NCI-H1048 (cell line): ENCODE results near the gene CAPZA2.

Source experiments
- DNase-seq: peaks from one replicate; lab custom pipeline; 2025; lab: John Stamatoyannopoulos, UW

Gene CAPZA2

DNA sequence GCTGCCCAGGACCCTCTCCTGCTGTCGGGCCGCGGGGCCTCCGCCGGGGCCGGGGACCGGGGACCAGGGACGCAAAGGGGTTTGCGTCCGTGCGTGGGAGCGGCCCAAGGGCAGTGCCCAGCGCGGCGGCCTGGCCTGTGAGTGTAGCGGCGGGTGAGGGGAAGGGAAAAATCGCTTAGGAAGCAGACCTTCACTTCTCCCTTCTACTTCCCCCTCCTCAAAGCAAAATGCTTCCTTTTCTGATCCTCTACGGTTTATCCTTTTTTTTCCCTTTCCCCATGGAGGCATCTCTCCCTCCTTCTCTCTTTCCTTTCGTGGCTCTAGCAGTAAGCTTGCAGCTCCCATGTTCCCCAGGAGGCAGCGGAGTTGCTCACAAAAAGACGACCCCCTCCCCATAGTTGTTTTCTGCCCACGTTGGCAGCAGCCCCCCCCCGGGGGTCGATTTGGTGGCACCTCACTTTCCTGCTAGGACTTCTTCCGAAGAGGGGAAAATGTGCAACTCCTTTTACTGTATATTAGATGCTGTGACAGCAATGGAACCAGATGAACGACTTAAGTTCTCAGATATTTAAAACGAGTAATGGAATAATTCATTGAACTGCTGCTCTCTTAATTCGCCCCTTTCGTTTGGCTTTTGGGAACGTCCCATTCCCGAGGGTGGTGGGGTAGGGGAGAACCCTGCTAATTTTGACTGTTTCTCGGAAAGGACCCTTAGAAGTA is 724 bp downstream of the CAPZA2 start:
- DNase-seq: no peak

DNA sequence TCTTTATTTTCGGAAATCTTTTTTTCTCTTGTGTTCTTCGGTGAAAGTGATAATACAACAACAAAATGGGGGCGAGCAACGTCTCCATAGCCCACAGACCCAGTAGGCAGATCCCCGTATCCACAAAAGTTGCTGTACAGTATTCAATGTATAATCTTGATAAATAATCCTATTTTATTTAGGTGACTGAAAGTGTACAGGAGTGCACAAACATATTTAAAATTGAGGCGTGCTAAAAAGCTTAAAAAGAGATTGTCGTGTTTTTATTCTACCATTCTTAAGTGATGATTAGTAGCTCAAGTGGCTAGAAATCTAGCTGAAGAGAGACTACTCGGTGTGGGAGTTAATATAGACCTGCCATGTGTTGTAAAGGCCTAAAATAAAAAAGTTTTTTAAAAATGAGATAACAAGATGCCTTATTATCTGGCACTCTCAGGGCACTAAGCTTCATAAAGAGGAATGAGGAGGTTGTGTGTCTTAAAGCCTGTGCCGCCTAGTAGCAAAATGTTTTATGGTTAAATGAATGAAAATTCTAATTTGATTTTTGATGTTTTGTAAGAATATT is 1.6 kb downstream of the CAPZA2 start:
- no peak for DNase-seq

DNA sequence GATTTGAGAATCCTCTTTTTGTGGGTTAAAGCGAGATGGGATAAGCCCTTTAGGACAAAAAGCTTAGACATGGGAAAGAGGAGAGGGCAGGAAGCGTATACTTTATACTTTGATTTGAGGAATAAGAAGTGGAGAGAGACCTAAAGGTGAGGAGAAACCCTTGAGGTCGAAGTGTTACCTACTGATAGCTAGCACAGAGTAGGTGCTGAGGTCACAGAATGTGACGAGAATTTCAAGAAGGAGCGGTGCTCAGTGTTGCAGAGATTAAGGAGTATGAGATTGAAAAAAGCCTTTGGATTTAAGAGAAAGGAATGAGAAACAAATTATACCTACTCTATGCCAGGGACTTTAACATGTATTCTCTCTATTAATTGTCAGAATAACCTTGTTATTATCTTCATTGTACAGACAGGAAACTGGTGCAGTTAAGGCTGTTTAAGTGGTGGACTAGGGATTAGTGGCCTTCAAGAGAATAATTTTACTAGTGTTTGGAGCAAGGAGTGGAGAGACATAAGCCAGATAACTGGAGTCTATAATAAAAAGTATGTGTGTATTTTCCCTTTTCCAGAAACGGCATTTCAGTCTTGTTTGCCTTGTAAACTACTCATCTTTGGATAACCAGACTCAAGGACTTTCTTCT is 8.8 kb downstream of the CAPZA2 start:
- DNase-seq: no peak

DNA sequence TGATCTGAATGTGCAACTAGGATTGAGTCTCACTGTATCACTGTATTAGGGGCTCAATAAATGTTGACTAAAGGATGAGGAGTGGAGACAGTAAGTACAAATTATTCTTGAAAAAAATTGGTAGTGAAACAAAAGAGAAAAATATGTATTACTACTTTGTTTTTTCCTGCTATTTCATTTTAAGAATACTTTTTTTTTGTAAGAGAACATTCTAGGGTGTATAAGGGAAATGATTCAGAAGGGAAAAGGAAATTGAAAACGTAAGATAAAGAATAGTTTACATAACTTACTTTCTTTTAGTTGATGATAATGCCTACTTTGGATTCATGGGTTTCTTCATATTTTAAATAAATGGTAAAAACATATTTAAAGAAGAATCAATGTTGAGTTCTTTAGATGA is 9.6 kb downstream of the CAPZA2 start:
- no peak for DNase-seq

DNA sequence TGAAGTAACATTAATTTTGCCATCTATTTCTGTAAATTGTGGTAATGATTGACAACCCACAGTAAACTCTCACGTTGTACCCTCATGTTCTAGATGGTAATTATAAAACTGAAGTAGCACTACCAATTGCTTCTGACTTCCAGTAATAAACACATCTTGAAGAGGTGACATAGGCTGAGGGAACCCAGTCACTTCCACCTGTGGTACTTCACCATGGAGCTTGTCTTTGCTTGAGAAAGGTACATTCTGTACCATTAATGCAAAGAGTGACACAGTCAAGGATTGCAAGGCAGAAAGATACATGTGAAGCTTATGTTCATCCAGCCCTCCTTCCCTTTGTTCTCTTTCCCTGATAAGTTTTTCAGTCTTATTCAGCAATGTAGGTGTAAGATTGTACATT is 11.2 kb downstream of the CAPZA2 start:
- no peak for DNase-seq

DNA sequence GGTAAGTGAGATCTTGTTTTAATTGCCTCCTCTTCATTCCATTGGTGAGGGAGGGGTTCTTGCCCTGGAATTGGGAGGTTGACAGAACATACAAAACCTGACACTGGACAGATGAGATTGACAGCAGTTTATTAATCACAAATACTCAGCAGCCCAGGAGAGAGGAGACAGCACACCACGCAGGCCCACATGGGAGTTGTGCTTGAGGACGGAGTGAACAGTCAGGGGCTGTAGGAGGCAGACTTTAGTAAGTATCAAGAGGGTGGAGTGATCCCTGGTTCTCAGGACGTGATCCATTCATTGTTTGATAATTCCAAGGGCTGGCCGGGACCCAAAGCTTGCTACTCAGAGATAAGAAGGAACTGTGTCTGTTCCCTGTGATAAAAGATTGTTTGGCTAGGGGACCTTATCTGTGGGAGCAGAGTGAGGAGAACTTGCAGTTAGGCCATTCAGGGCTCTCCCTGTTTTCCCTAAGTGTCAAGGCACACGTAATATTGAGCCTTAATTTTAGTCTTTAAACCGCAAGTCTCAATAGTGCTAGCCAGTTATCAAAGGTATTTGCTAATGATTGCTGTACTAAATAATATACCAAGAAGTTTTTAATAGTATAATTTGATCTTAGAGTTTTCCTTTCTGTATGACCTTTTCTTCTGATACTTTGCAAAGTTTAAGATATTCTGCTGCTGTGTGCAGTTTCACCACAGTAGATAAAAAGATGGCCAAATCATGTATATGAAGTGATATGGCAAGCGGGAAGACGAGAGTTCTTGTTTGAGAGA is 14.5 kb downstream of the CAPZA2 start:
- no peak for DNase-seq

DNA sequence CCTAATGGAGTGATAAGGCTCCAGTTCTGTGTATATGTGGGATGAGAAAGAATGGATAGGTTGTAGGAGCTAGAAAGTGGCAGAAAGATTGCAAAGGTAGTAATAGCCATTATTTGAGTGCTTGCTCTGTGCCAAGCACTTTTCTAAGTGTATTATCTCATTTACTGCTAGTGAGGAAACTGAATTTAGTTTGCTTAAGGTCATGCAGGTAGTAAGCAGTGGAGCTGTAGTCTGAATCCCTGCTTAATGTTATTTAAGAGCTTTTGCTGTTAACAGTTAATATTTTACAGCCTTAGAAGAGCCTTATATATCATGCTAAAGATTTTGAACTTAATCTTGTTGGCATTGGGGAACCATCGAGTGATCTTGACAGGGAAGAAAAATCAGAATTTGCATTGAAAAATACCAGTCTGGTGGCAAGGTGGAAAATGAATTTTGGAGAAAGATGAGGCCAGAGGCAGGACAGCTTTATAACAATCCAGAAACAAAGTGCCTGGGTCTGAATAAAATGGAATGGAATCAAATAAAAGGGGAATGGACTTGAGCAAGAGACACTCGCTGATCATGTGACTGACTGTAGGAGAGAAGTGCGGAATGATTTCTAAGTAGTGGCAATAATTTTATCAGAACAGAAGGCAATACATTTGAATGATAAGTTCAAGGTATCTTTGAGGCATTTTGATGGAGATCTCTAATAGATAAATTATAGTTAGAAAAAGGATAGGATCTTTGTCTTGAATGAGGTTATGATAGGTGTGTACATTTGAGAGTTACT is 15.2 kb downstream of the CAPZA2 start:
- DNase-seq: no peak

DNA sequence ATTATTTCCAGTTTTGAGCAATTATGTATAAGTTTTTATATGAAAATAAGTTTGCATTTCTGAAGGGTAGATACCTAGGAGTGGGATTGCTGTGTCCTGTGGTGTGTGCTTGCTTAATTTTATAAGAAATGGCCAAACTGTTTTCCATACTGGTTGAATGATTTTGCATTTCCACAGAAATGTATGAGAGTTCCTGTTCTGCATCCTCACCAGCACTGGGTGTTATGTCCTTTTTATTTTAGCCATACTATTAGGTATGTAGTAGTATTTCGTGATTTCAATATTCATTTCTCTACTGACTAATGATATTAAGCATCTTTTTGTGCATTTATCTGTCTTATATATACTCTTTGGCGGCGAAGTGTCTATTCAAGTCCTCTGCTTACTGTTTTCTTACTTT is 22.3 kb downstream of the CAPZA2 start:
- no peak for DNase-seq

DNA sequence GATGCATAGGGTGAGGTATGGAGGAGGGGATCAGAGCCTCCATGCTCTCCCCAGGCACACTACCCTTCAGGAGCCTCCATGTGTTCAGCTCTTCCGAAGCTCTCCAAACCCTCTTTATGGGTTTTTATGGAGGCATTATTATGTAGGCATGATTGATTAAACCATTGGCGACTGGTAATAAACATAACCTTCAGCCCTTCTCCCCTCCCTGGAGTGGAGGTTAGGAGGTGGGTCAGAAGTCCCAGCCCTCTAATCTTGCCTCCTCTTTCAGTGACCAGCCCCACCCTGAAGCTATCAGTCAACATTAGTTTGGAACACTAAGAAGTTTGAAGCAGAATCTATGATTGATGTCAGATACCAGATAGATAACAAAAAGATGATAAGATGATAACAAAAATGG is 23.3 kb downstream of the CAPZA2 start:
- no peak for DNase-seq

DNA sequence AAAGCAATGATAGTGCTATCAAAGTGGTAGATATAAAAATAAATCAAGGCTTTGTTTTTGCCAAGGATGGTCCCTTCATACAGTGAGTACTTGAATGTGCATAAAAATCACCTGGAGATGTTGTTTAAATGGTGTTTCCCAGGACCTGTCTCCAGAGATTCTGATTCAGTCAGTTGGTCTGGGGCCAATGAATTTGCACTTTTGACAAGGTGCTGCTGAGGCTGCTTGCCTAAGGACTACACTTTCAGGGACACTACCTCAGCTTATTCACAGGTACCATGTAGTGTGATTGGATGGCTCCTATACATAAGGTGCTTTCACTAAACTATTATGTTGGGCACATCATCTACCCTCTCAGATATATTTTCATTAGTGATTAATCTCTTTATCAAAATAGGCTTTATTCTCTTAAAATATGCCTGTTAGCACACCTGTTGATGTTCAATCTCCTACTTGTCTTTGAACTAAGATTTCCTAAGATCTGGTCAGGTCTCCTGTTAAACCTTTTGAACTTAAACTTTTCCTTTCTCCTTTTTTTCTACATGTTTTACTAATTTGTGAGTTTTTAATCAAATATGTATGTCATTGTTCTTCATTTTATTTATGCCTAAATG is 24.3 kb downstream of the CAPZA2 start:
- DNase-seq: no peak

DNA sequence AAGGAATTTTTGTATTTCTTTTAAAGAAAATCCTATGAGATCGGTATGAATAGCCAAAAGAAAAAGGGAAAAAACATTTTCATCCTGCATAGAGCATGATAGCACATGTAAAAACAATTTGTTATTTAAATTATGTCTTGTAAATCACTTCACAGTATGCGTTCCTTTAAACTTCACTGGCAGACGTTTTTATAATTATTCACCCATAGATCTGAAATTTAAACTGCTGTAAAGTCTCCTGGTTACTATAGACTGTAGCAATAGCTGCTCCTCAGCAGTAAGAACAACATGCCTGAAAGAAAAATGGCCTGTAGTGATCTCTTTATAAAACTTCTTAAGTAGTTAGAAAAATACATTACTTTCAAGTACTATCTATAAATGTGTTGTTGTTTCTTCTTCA is 26.5 kb downstream of the CAPZA2 start:
- no peak for DNase-seq

DNA sequence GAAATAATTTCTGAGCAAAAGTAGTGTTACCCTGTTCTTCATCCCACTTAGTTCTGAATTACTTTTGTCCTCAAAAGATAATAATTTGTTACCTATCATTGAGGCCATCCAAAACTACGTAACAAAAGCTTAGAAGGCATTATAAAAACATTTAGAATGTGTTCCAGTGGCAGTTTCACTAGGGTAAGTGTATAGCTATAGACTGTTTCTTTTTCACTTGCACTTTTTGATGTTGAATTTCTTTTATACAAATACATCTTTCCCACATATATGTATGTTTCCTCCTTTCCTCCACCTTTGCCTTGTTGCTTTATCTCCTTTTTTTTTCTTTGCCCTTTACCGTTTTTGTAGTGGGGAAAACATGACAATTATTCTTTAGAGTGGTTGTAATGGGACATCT is 33.5 kb downstream of the CAPZA2 start:
- DNase-seq: no peak

DNA sequence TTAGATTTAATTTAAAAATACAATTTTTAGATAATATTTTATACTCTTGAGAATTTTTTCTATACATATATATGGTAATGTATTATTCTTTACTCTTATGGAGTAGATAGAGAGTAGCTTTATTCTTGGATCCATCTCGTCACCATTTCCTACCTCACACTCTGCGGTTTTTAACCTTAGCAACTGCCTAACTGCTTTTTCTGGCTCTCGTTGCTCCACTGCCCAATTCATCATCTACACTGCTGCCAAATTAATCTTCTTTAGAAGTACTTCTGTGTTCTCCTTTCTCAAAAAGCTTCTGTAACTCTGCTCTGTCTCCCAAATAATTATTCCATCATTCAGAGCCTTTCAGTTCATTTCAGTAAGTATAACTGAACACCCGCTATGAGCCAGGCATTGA is 35.3 kb downstream of the CAPZA2 start:
- DNase-seq: no peak

DNA sequence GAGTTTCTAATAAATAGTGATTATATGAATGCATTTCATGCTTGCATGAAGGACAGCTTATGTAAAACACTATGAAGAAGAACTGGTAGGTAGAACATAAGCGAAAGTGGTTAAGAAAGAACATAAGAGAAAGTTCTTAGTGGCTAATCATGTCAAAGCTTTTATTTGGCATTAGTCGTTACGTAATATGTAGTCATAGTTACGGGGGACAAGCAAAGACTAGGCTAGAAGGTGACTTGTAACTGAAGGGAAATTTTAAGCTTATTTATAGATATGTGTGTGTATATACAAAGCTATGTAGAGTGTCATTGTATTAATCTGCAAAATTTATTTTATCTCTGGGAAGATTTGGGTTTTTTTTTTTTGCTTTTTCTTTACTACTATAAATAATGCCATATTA is 36.9 kb downstream of the CAPZA2 start:
- no peak for DNase-seq

DNA sequence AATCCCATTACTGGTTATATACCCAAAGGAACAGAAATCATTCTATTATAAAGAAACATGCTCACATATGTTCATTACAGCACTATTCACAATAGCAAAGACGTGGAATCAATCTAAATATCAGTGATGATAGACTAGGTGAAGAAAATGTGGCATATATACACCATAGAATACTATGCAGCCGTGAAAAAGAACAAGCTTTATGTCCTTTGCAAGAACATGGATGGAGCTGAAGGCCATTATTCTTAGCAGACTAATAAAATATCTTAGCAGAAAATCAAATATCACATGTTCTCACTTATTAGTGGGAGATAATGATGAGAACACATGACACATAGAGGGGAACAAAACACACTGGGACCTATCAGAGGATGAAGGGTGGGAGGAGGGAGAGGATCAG is 38.8 kb downstream of the CAPZA2 start:
- no peak for DNase-seq

DNA sequence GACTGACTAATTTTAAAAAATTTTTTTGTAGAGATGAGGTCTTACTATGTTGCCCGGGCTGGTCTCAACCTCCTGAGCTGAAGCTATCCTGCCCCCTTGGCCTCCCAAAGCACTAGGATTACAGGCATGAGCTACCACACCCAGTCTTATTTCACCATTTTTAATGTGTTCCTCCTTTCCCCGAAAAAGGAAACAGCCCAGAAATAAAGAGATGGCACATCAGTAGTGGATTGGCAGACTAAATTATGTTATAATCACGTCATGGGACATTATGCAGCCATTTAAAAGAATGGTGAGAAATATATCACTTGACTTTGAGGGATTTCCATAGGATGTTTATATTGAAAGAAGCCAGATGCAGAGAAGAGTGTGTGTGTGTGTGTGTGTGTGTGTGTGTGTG is 40.5 kb downstream of the CAPZA2 start:
- DNase-seq: no peak

DNA sequence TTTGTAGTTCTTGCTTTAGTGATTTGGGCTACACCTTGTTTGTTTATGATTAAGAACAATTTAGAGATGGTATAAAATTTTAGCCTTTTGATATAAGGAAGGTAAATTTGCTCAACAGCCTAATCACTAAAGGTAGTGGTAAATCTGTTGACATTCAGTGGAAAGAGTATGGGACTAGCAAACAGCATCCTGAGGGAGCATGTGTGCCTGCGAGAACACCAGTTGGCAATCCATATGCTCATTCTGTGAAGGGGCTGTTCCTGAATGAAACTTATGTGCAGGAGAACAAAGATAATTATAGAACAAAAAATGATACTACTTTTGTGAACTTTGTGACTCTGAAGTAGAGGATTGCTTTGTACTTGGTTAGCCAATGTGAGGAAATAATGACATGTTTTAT is 44.0 kb downstream of the CAPZA2 start:
- DNase-seq: no peak

DNA sequence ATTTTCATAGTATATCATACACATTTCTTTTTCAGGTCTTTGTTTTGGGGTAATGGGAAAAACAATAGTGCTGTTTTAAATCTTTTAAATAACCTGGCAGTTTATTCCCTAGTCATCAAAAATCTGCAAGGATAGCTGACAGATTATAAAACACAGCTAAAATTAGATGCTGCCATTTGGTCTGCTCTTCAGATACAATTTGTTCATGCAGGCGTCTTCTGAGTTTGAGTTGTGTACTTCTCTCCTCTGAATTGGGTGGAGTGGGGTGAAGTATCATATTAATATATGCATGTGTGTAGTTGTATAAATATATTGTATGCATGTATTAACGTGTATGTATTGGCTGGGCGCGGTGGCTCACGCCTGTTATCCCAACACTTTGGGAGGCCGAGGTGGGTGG is 48.0 kb downstream of the CAPZA2 start:
- no peak for DNase-seq

DNA sequence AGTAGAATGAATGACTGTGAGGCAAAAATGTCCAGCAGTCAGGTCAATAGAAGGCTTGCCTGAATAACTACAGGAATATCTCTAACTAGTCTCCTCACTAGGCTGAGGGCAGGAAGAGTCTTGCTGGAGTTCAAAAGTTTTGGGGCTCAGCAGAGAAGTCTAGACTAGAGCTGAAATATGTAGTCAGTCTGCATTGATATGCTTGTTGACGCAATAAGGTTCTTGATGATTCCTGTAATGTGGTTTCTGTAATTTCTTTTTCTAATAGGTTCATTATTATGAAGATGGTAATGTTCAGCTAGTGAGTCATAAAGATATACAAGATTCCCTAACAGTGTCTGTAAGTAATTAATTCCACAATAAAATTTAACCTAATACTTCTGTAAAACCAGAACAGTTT is 49.4 kb downstream of the CAPZA2 start:
- DNase-seq: no peak

DNA sequence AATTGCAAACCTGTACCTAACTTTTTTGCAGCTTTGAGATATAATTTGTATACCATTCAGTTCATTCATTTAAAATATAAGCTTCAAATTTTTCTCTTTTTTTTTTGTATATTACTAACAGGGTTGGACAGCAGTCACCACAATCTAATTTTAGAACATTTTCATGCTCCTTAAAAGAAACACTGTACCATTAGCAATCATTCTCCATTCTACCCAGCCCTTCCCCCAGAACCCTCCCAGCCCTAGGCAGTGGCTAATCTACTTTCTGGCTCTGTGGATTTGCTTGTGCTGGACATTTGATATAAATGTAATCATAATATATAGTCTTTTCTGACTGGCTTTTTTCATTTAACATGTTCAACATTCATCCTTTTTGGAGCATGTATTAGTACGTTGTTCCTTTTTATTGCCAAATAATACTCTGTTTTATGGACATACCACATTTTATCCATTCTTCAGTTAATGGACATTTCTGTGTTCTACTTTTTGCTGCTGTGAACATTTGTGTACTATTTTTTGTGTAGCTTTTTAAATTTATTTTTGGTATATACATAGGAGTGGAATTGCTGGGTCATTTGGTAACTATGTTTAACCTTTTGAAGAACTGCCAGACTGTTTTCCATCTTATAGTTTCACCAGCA is 50.0 kb downstream of the CAPZA2 start:
- DNase-seq: no peak

DNA sequence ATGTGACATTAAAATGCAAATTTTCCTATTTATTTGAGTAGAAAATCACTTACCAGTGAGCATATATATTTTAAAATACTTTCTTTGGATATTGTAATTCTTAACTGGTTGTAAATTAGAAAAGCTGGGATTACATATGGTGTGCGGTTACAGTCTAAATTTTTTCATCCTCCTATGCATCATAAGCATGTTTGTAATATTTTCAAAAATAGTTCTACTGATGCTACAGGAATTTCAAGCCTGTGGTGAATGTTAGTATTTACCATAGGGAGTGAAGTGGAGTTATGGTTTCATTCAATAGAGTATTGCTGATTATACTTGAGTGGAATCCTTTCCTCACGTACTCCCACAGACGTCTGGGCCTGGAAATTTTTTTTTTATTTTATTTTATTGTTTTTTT is 56.3 kb downstream of the CAPZA2 start:
- DNase-seq: no peak
